ENCODE data around the gene CHIC2.

- TF ChIP-seq CTCF (IDR thresholded peaks at IDR 0.05; ENCODE audit: borderline replicate concordance, extremely low read depth, low read length, poor library complexity, severe bottlenecking), result no peak
- no peak for TF ChIP-seq EZH2 (IDR thresholded peaks at IDR 0.05; ENCODE audit: borderline replicate concordance, low read depth, low read length, severe bottlenecking)
Measured at GRCh38 chr4:53974561-53974960, 89.8 kb downstream of the CHIC2 start.
